Lower leg skin (tissue), 4 donors: ENCODE results near the gene CDH10. TPM values are rescaled to one million over a fixed set of nuclear protein-coding genes. Genes with fewer than 3 reads are reported as not detected.

Experiments
- DNase-seq, 2 donors: peaks; one replicate each; pipeline ENCODE4 v3.0.0-alpha.2; 2019; ENCODE audit warnings: low spot score in 2 of 2
- H3K4me3 ChIP-seq: fragments of 200-600 bp; sonication (generic); 2 replicates; pipeline ENCODE4 v1.5.1; 2017; ENCODE audit warnings: mild to moderate bottlenecking, low read depth; ENCODE audit not compliant: poor library complexity, severe bottlenecking
- CTCF ChIP-seq, 3 donors: fragments of 450-650 bp; IDR thresholded peaks; one replicate each; pipeline ENCODE4 v1.5.1; 2016; ENCODE audit warnings: antibody characterized with exemption in 3 of 3, mild to moderate bottlenecking in 3 of 3, moderate library complexity in 2 of 3
- POLR2A ChIP-seq, 2 donors: fragments of 450-650 bp; IDR thresholded peaks; one replicate each; pipeline ENCODE4 v1.6.1; 2016 to 2017; ENCODE audit warnings: antibody characterized with exemption in 2 of 2, mild to moderate bottlenecking in 1 of 2, moderate library complexity in 1 of 2
- WGBS, 2 donors: methylation state at CpG; one replicate each; pipeline ENCODE4 v1.1.5; 2018; 5-methylcytosine and 5-hydroxymethylcytosine counted together
- intact Hi-C: fragments of 100-400 bp; cut with DNase I; formaldehyde crosslinking; loops from one replicate; pipeline ENCODE4 v1.15.0; 2023; ENCODE audit warnings: low total_unique reads
- total RNA-seq, 4 donors: library from RNA; depleted of rRNA; stranded (reverse); fragments of >200 nt; gene quantifications; one replicate each; pipeline ENCODE4 v1.1.0, GENCODE V29; 2016

The CDH10 gene
- total RNA-seq, 4 donors from 2014 or later, result 0.04 TPM; not detected in 3

GRCh38 chr5:24535646-24536045 lies 109.1 kb downstream of the CDH10 start:
- DNase-seq, result no peak
- 76 to 88% methylated on average over 2 of the region's 2 CpGs for WGBS, 2 donors
- intact Hi-C loops, result no loop called here

GRCh38 chr5:24530906-24531305 lies 113.9 kb downstream of the CDH10 start:
- TF ChIP-seq CTCF (IDR thresholded peaks at IDR 0.05), result no peak
- no peak for TF ChIP-seq POLR2A (IDR thresholded peaks at IDR 0.05)
- WGBS, 2 donors, result 91% methylated on average over 1 of the region's 1 CpG
- DNase-seq, result no peak
- no peak overlapping the region for H3K4me3 ChIP-seq
- intact Hi-C loops, result no loop called here

More at GRCh38 chr5:24535646-24536045, 109.1 kb downstream of the CDH10 start:
- TF ChIP-seq POLR2A (IDR thresholded peaks at IDR 0.05) (no peak), CTCF (IDR thresholded peaks at IDR 0.05) (no peak)
- H3K4me3 ChIP-seq, result no peak overlapping the region

- no peak overlapping the region for H3K4me3 ChIP-seq
- no peak for DNase-seq
- TF ChIP-seq CTCF (IDR thresholded peaks at IDR 0.05) (no peak), POLR2A (IDR thresholded peaks at IDR 0.05) (no peak)
- intact Hi-C loops, result no loop called here
- WGBS, 2 donors, result 57 to 79% methylated on average over 7 of the region's 7 CpGs
Measured at GRCh38 chr5:24525414-24525813, 119.4 kb downstream of the CDH10 start.

- TF ChIP-seq CTCF (IDR thresholded peaks at IDR 0.05) (no peak), POLR2A (IDR thresholded peaks at IDR 0.05) (no peak)
- no peak overlapping the region for H3K4me3 ChIP-seq
- DNase-seq, result no peak
- intact Hi-C loops, result no loop called here
Measured at GRCh38 chr5:24512423-24512822, 132.4 kb downstream of the CDH10 start.

- TF ChIP-seq POLR2A (IDR thresholded peaks at IDR 0.05) (no peak), CTCF (IDR thresholded peaks at IDR 0.05) (no peak)
- intact Hi-C loops, result no loop called here
- no peak for DNase-seq
- H3K4me3 ChIP-seq, result no peak overlapping the region
Measured at GRCh38 chr5:24510523-24510988, 134.2 kb downstream of the CDH10 start.

GRCh38 chr5:24509943-24510342 lies 134.8 kb downstream of the CDH10 start:
- no peak overlapping the region for H3K4me3 ChIP-seq
- intact Hi-C loops, result no loop called here
- TF ChIP-seq POLR2A (IDR thresholded peaks at IDR 0.05), result no peak
- no peak for TF ChIP-seq CTCF (IDR thresholded peaks at IDR 0.05)
- WGBS, 2 donors, result 80 to 86% methylated on average over 3 of the region's 3 CpGs
- DNase-seq, result no peak
